Lung (tissue), 12 donors: ENCODE data around the gene IGSF21. TPM values are rescaled to one million over a fixed set of nuclear protein-coding genes. Genes with fewer than 3 reads are reported as not detected.

ENCODE experiments used
- ATAC-seq: fragments of 200-7000 bp; cut with Tn5 transposase; one replicate; pipeline ENCODE4 v1.9.1; 2020; ENCODE audit warnings: moderate number of reproducible peaks; ENCODE audit not compliant: insufficient read depth, low FRiP score
- DNase-seq, 3 donors: peaks; one replicate each; pipeline ENCODE4 v3.0.0-alpha.2; 2013 to 2017
- H3K27ac ChIP-seq, 2 donors: one replicate each; pipeline ENCODE4 v1.5.1; 2013; ENCODE audit warnings: mild to moderate bottlenecking in 2 of 2, moderate library complexity in 2 of 2, control low read depth in 1 of 2, inconsistent platforms in 1 of 2, low read depth in 1 of 2, low read length in 1 of 2
- H3K27me3 ChIP-seq, 3 donors: one replicate each; pipeline ENCODE4 v1.5.1; 2013; ENCODE audit warnings: low read length in 2 of 3; ENCODE audit not compliant: control insufficient read depth in 3 of 3, insufficient read depth in 3 of 3
- H3K36me3 ChIP-seq, 4 donors: one replicate each; pipeline ENCODE4 v1.5.1; 2013; ENCODE audit warnings: low read length in 4 of 4, mild to moderate bottlenecking in 1 of 4, moderate library complexity in 1 of 4; ENCODE audit not compliant: control insufficient read depth in 4 of 4, insufficient read depth in 4 of 4
- H3K4me1 ChIP-seq, 5 donors: one replicate each; pipeline ENCODE4 v1.5.1; 2013; ENCODE audit warnings: low read length in 5 of 5, mild to moderate bottlenecking in 2 of 5, moderate library complexity in 1 of 5; ENCODE audit not compliant: control insufficient read depth in 5 of 5, insufficient read depth in 5 of 5
- H3K4me3 ChIP-seq: one replicate; pipeline ENCODE4 v1.5.1; 2013; ENCODE audit warnings: mild to moderate bottlenecking, control low read depth, moderate library complexity
- H3K9ac ChIP-seq, 2 donors: one replicate each; pipeline ENCODE4 v1.5.1; 2013; ENCODE audit warnings: low read length in 2 of 2, control low read depth in 1 of 2; ENCODE audit not compliant: insufficient read depth in 1 of 2
- H3K9me3 ChIP-seq, 4 donors: one replicate each; pipeline ENCODE4 v1.5.1; 2013; ENCODE audit warnings: low read length in 3 of 4, mild to moderate bottlenecking in 1 of 4, moderate library complexity in 1 of 4; ENCODE audit not compliant: control insufficient read depth in 4 of 4, insufficient read depth in 3 of 4
- CTCF ChIP-seq: IDR thresholded peaks from 2 replicates; pipeline ENCODE4 v1.5.1; 2012; ENCODE audit warnings: mild to moderate bottlenecking; ENCODE audit errors: control extremely low read depth, extremely low read depth
- WGBS, 2 donors: extraction: QIAGEN DNeasy Blood & Tissue Kit; methylation state at CpG; one replicate each; pipeline ENCODE4 v1.1.7; 2013; 5-methylcytosine and 5-hydroxymethylcytosine counted together
- polyA plus RNA-seq, 2 donors: library from polyadenylated mRNA; stranded (reverse); fragments of 200-250 nt; gene quantifications; one replicate each; pipeline ENCODE4 v1.2.1, GENCODE V29; 2013
- total RNA-seq, 2 donors: library from RNA; depleted of rRNA in 1 of 2; stranded (reverse); fragments of >200 nt in 1 of 2; gene quantifications; one replicate each; pipeline ENCODE4 v1.2.1, GENCODE V29; 2014 to 2021
- donor health status: control.
- donor health status: control.
- donor health status: Bipolar disorder and iron deficiency.
- donor health status: healthy.
- donor health status: DM: yes; HTN: yes; CAD: no.

Gene IGSF21
- total and polyA plus RNA-seq, 4 donors: 0.18 to 2.6 (median 0.62) TPM

GRCh38 chr1:18069903-18070302 lies 37.7 kb upstream of the IGSF21 start:
- 42 to 47% methylated on average over 4 of the region's 4 CpGs for WGBS, 2 donors
- Histone ChIP-seq H3K9ac (no peak overlapping the region), H3K36me3 (no peaks in the 10 kb centered on the region), H3K9me3 (peaks cover 0 to 2% (median 0%) of the 10 kb centered on the region in 4 donors), H3K4me1 (no peaks in the 10 kb centered on the region), H3K27ac (no peak overlapping the region), H3K27me3 (peaks cover 0 to 12% (median 0%) of the 10 kb centered on the region in 3 donors), H3K4me3 (no peak overlapping the region)
- DNase-seq: no peak
- no peak for ATAC-seq
- TF ChIP-seq CTCF: no peak

- Histone ChIP-seq H3K27me3 (peaks cover 0 to 15% (median 0%) of the 10 kb centered on the region in 3 donors), H3K27ac (no peak overlapping the region), H3K36me3 (no peaks in the 10 kb centered on the region), H3K9me3 (peaks cover 0 to 2% (median 0%) of the 10 kb centered on the region in 4 donors), H3K4me3 (no peak overlapping the region), H3K9ac (no peak overlapping the region), H3K4me1 (no peaks in the 10 kb centered on the region)
- ATAC-seq: no peak
- no peak for DNase-seq
- no peak for TF ChIP-seq CTCF
- WGBS, 2 donors: 76 to 79% methylated on average over 9 of the region's 9 CpGs
Observed at GRCh38 chr1:18072066-18072465, 35.5 kb upstream of the IGSF21 start.

GRCh38 chr1:18073066-18073642 lies 34.4 kb upstream of the IGSF21 start:
- Histone ChIP-seq H3K9me3 (peaks cover 0 to 2% (median 0%) of the 10 kb centered on the region in 4 donors), H3K9ac (no peak overlapping the region), H3K4me3 (no peak overlapping the region), H3K27ac (no peak overlapping the region), H3K4me1 (no peaks in the 10 kb centered on the region), H3K36me3 (no peaks in the 10 kb centered on the region), H3K27me3 (peaks cover 0 to 12% (median 0%) of the 10 kb centered on the region in 3 donors)
- no peak for DNase-seq
- ATAC-seq: no peak
- 73 to 80% methylated on average over 11 of the region's 11 CpGs for WGBS, 2 donors
- TF ChIP-seq CTCF: no peak
